Measurements from ENCODE around the gene ZNF385B.

- TF ChIP-seq CTCF (IDR thresholded peaks at IDR 0.05) (no peak), REST (IDR thresholded peaks at IDR 0.05; ENCODE audit: insufficient read depth in 1 of 2, low read depth in 2 of 2, low read length in 1 of 2) (no peak)
Observed at GRCh38 chr2:179580378-179581146, 280.9 kb downstream of the ZNF385B start.

Data from Panc1 (cell line).